Activated T-cell treated with anti-CD3 and anti-CD28 coated beads, Interleukin-2, amount 50 U/mL, for 48 hours (primary cell): ENCODE data around the gene MTMR12.
"Not testable (repeated sequence)": the region's sequence is repeated elsewhere in the genome, so short reads cannot be mapped to it uniquely, and the experiment has no call there.

Experiments
- DNase-seq, 2 experiments: peaks; one replicate each; pipeline ENCODE4 v3.0.0-alpha.2; 2020

MTMR12 gene

DNA sequence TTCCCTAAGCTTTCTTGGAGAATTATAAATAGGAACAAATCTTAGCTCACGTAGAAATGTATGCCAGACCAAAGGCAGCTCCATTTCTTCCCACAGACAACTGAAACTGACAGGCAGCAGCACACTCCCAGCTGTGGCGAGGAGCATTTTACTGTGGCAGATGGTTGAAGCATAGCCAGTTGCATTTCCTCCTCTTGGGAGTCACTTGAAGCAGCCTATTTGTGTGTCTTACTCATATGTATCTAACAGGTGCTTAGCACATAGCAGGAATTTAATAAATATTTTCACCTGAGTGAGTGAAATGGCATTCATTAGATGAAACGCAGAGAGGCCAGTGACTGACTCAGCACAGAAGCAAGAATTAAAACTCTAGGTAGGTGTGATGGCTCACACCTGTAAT lies 12.3 kb upstream of the MTMR12 start:
- no peak for DNase-seq

DNA sequence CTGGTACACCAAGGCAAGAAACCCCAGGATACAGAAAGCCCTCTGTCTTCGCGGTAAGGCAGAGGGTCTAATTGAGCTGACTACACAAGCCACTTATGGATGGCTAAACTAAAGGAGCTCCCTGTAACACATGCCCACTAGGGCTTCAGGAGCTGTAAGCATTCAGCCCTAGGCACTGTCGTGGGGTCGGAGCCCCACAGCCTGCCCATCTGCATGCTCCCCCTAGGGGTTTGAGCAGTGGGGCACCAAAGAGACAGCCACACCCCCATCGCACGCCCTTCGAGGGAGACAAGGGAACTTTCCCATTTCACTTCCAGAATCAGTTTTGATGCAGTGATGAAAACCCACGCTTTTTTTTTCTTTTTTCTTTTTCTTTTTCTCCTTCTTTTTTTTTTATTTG lies 11.0 kb upstream of the MTMR12 start:
- DNase-seq, result no peak

- no peak for DNase-seq
Measured at GRCh38 chr5:32322882-32323281, 10.1 kb upstream of the MTMR12 start.

DNA sequence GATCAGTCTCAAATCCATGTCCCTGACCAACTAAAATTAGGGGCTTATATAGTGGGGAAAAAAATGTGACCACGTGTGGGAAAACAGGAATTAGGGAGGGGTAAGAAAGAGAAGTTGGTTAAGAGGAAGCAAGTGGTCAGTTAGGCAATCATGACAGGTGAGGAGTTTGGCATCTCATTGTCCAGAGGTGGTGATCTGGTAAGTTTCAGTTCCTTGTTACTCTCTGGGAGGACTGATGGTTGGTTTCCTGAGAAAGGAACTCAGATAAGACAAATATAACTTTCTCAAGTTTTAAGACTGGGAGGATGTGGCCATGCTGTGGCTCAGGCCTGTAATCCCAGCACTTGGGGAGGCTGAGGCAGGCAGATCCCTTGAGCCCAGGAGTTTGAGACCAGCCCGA lies 9.0 kb upstream of the MTMR12 start:
- not testable (repeated sequence) for DNase-seq

GRCh38 chr5:32320576-32320975 lies 7.8 kb upstream of the MTMR12 start:
- DNase-seq, result no peak

DNA sequence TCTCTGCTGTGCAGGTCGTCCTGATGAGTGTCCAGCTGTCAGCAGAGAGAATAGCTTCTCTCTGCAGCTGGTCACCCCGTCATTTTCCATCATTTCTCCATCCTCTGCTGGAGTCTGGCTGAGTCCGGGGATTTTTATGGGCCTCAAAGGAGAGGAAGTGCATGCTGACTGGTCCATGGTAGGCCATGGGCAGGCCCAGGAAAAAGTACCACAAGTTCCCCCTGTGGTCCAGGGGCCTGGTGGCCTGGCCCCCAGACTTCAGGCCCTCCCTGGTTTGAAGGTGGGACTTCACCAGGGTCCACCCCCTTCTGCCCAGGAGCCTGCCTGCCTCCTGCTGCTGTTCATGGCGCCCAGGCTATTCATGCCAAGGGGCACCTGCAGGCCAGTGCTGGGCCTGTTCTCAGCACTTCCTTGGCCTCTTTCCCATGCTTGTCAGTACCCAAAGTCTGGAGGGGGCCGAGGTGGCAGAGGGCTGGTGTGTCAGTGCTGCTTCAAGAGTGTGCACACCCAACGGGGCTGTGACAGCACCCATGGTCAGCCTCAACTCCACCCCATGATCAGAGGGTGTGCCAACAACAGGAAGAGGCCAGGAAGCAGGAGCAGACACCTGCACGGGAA lies 7.3 kb upstream of the MTMR12 start:
- DNase-seq, result no peak

- no peak for DNase-seq
Measured at GRCh38 chr5:32319392-32319791, 6.7 kb upstream of the MTMR12 start.

- DNase-seq, result no peak
Measured at GRCh38 chr5:32317041-32317440, 4.3 kb upstream of the MTMR12 start.

GRCh38 chr5:32315221-32316014 lies 2.7 kb upstream of the MTMR12 start:
- DNase-seq, result peak; percentile 6 to 7

DNA sequence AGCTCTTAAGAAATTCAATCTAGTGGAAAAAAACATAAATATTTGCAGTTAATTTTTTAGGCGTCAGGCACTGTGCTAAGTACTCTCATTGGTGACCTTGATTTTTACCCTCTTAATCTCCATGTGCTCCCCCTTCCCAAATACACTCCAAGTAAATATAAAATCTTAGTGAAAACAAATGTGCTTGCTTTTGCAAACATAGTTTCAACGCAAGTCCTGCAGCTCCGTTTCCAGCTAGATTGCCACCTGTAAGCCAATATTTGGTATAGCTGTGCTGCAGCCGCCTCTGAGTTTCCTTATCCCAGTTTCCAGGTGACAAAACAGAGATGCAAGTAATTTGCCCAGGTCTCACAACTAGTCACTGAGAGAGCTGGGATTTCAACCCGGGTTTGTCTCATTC lies 1.9 kb upstream of the MTMR12 start:
- peak; percentile 4 to 7 for DNase-seq

DNA sequence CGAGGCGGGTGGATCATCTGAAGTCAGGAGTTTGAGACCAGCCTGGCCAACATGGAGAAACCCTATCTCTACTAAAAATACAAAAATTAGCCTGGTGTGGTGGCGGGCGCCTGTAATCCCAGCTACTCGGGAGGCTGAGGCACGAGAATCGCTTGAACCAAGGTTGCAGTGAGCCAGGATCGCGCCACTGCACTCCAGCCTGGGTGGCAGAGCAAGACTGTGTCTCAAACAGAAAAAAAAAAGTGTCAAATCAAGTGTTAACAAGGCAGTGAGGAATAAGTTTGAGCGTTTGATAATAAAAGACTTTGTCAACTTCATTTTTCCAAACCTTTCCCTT lies 1.4 kb upstream of the MTMR12 start:
- DNase-seq, result not testable (repeated sequence)

DNA sequence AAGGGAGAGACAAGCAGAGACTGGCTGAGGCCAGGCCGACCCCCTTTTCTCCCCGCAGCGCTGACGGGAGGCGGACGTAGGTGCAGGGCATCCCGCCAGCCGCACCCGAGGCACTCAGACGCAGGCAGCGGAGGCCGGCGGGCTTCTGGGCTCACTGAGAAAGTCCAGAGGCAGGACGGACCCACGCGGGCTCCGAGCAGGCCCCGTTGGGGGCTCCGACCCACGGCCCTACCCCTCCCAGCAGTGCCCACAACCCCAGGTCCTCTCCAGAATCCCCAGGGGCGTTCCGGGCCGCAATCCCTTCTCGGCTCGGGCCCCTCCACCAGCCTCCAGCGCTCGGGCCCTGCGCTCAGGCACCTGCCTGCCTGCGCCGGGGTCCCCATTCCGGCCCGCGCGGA lies 543 bp downstream of the MTMR12 start:
- DNase-seq, result peak; percentile 69 to 71

GRCh38 chr5:32311404-32312196 lies 1.1 kb downstream of the MTMR12 start:
- no peak for DNase-seq

- no peak for DNase-seq
Measured at GRCh38 chr5:32309761-32310160, 3.0 kb downstream of the MTMR12 start.

DNA sequence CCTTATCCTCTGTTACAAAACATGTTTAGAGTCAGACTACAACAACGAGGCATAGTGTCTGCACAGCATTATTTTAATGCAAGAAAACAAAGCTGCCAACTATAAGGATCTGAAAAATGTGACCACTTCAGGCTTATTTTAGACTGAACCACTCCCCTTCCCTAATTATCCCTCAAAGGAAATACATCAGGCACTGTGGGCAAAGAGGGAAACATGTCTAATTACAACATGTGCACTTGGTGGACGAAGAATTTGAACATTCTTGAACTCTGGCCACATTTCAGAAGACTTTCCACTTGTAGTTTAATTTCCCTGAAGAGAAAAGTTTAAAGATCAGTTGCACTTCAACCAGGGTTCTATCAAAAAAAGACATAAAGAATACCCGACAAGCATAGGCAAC lies 3.8 kb downstream of the MTMR12 start:
- no peak for DNase-seq

DNA sequence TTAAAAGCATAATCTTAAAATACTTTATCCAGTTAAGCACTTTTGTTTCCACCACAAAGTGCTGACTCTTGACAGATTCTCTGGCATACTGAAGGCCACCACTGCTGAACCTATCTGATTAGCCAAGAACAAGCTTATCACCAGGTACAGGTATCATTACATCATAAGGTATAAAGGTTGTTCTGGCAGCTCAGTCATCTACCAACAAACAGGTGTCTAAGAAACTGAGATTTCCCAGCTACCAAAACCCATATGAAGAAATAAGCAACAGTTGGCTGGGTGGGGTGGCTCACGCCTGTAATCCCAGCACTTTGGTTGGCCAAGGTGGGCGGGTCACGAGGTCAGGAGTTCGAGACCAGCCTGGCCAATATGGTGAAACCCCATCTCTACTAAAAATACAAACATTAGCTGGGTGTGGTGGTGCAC lies 5.0 kb downstream of the MTMR12 start:
- DNase-seq, result no peak

DNA sequence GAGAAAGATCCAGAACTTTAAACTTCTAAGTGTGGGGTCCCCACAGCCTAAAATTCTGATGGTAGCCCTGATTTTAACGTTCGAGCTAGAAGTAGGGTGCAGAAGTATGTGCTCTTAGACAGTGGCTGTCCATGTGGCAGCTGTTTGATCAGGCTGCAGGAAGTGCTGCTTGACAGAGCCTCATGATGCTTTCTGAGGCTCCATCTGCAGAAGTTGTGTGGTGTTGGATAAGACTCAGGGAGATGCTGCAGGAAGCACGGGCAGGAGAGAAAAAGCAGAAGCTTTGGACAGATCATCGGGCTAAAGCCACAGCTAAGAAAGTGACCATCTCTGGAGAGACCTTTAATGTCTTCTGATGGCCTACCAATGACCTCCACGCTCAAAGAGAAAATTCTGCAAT lies 8.1 kb downstream of the MTMR12 start:
- DNase-seq, result no peak

DNA sequence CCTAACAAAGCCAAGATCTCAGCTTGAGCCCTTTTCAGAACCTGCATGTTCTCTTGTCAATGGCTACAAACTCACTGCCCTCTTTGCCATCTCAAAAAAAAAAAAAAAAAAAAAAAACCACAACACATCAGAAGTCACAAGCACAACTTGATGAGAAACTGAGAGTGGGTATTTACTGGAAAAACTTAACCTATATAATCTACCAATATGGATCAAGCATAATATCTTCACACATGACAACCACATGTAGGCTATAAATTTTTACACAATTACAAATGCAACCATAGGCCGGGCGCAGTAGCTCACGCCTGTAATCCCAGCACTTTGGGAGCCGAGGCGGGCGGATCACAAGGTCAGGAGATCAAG lies 9.0 kb downstream of the MTMR12 start:
- DNase-seq, result no peak

DNA sequence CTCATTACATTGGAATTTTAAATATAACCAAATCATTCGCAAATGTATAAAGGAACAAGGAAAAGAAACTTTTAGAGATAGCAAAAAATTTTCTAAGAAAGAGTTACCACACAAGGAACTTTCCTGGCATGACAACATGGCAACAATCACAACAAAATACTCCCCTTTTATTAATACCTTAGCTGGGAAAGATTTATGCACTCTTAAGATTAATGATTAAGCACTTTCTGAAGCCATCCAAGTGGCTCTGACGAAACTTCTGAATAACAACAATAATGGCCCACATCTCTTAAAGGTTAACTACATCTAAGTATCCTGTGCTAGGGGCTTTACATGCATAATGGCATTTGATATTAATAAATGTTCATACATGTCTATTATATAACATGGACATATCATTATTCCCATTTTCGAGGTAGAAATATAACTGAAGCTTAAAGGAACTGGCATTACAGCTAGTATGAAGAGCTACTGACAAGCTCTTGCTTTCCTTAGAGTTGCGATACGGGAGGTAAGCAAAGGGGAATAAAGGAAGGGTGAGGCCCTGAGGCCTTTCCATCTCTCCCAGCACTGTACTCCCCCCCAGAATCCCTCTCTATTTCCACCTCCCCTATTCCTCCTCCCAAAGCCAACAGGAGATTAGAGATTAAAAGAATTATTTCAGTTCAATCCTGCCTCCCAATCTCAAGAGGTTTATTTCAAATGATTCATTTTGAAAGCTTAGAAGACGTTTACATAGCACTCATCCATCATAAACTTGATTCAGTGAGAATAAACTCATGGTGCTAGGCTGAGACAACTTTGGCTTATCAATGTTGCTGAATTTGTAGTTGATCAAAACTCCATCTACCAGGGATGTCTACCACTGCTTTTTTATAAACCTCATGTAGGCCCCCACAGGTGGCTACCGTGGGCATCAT lies 9.6 kb downstream of the MTMR12 start:
- no peak for DNase-seq

DNA sequence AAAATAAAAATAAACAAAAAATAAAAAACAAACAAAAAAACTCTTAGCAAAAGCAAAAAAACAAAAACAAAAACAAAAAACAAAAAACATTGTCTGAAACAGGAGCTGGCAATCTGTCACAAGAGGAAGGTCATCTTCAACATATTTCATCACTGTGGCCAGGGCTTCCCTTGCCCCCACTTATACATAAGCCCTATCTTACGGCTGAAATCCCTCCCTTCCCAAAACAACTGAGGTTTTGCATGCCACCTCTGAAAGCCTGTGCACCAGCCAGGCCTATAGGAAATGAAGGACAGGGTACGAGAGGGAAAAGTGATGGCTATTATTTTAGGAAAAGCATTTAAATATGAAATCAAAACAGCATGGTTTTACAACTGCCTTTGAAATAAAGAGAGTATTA lies 10.8 kb downstream of the MTMR12 start:
- DNase-seq, result no peak

DNA sequence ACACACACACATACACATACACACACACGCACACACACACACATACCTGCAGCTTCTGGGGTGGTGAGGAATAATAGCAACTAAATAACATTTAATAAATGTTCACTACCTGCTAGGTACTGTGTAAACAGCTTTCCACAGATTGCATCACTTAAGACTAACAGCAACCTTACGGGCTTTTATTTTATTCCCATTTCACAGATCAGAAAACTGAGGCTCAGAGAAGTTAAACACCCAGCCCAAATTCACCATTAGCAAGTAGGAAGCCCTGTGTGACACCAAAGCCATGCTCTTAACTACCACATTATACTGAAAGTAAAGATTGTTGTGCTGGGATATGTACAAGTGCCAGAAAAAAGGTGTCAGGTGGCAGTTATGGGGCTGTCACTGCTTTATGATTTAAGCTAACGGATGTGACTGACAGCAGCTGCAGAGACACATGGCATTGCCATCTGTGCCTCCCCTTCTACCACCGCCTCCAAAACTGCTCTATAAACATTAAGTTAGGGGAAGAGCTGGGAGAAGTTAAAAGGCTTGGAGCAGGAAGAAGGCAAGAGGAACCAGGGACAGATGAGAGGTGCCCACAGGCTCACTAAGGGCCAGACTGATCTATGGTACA lies 13.6 kb downstream of the MTMR12 start:
- DNase-seq, result no peak

- DNase-seq, result peak; percentile 34 to 53
Measured at GRCh38 chr5:32298059-32298415, 14.7 kb downstream of the MTMR12 start.
